Ovary (tissue), 9 donors: ENCODE results near the gene THPO. TPM values are rescaled to one million over a fixed set of nuclear protein-coding genes. Genes with fewer than 3 reads are reported as not detected.
"Not testable (repeated sequence)": the region's sequence is repeated elsewhere in the genome, so short reads cannot be mapped to it uniquely, and the experiment has no call there.

Experiments
- DNase-seq, 5 donors: peaks; one replicate each; pipeline ENCODE4 v3.0.0-alpha.2; 2019 to 2020
- H3K27ac ChIP-seq, 2 donors: fragments of 200-600 bp; one replicate each; pipeline versions ENCODE4 v1.5.1 to v1.8.0; 2019 to 2022
- H3K27me3 ChIP-seq: fragments of 200-600 bp; one replicate; pipeline ENCODE4 v1.8.0; 2022
- H3K36me3 ChIP-seq: fragments of 200-600 bp; sonication (generic); one replicate; pipeline ENCODE4 v1.5.1; 2019
- H3K4me1 ChIP-seq: one replicate; pipeline ENCODE4 v1.8.1; 2013; ENCODE audit warnings: mild to moderate bottlenecking, moderate library complexity; ENCODE audit not compliant: insufficient read depth
- H3K4me3 ChIP-seq: fragments of 200-600 bp; sonication (generic); one replicate; pipeline ENCODE4 v1.5.1; 2017
- H3K9me3 ChIP-seq, 2 donors: fragments of 200-600 bp in 1 of 2; sonication (generic) in 1 of 2; one replicate each; pipeline versions ENCODE4 v1.5.1 to v1.8.1; 2013 to 2019; ENCODE audit warnings: mild to moderate bottlenecking in 1 of 2, moderate library complexity in 1 of 2
- EP300 ChIP-seq: sonication (generic); formaldehyde crosslinking; IDR thresholded peaks from one replicate; pipeline ENCODE4 v1.6.1; 2017; ENCODE audit warnings: antibody characterized with exemption
- POLR2A ChIP-seq: fragments of 450-650 bp; IDR thresholded peaks from one replicate; pipeline ENCODE4 v1.6.1; 2017; ENCODE audit warnings: antibody characterized with exemption, mild to moderate bottlenecking, moderate library complexity
- WGBS, 3 donors: extraction: QIAGEN DNeasy Blood & Tissue Kit in 1 of 3; methylation state at CpG; one replicate each; pipeline versions ENCODE4 v1.1.5 to v1.1.7; 2013 to 2017; 5-methylcytosine and 5-hydroxymethylcytosine counted together
- intact Hi-C, 4 donors: fragments of 100-400 bp; cut with DNase I; formaldehyde crosslinking; loops; one replicate each; pipeline versions ENCODE4 v1.11.0 to v1.15.1; 2022 to 2023
- polyA plus RNA-seq, 2 donors: library from polyadenylated mRNA; stranded (reverse); fragments of 200-250 nt in 1 of 2; fragments of 350-450 nt in 1 of 2; fragmentation: Illumina TruSeq in 1 of 2; extraction: RNeasy Lipid Tissue Mini Kit (QIAGEN cat#74804) in 1 of 2; gene quantifications; one replicate each; pipeline ENCODE4 v1.2.3, GENCODE V29; 2013 to 2014
- total RNA-seq, 7 donors: library from RNA; depleted of rRNA in 2 of 7; stranded (reverse); fragments of >200 nt in 2 of 7; fragmentation: NEBNext Ultra II Directional in 3 of 7; extraction: Animal tissue kit (Norgen Biotek cat#: 25700) in 3 of 7; gene quantifications; one replicate each; pipeline versions ENCODE4 v1.1.0 to v1.2.4, GENCODE V29; 2016 to 2023
- TF ChIP-seq, protein P1 (sequence below), 3 donors: fragments of 450-650 bp in 2 of 3; fragments of 200-600 bp in 1 of 3; IDR thresholded peaks; one replicate each; pipeline versions ENCODE4 v1.5.1 to v1.8.0; 2016 to 2022; ENCODE audit warnings: antibody characterized with exemption in 3 of 3, mild to moderate bottlenecking in 1 of 3
- donor health status: DM: no; HTN: no; CAD: no; lungs with moderate emphysema.
- donor health status: DM: no; HTN: no; CAD: no.
- donor health status: Bipolar disorder and iron deficiency.
- donor health status: DM: yes; HTN: yes; CAD: no.
- donor health status: DM: no; HTN: no; CAD: no.
- donor health status: DM: yes; HTN: yes; CAD: no.

Gene THPO
- total and polyA plus RNA-seq, 9 donors: 0.34 to 2.0 (median 1.2) TPM

DNA sequence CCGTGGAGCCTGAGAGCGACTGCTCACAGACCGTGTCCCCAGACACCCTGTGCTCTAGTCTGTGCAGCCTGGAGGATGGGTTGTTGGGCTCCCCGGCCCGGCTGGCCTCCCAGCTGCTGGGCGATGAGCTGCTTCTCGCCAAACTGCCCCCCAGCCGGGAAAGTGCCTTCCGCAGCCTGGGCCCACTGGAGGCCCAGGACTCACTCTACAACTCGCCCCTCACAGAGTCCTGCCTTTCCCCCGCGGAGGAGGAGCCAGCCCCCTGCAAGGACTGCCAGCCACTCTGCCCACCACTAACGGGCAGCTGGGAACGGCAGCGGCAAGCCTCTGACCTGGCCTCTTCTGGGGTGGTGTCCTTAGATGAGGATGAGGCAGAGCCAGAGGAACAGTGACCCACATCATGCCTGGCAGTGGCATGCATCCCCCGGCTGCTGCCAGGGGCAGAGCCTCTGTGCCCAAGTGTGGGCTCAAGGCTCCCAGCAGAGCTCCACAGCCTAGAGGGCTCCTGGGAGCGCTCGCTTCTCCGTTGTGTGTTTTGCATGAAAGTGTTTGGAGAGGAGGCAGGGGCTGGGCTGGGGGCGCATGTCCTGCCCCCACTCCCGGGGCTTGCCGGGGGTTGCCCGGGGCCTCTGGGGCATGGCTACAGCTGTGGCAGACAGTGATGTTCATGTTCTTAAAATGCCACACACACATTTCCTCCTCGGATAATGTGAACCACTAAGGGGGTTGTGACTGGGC, 33.3 kb downstream of the THPO start:
- H3K4me3 ChIP-seq: no peak overlapping the region
- peaks cover 6% of the 10 kb centered on the region for H3K4me1 ChIP-seq
- H3K27ac ChIP-seq: no peak overlapping the region
- intact Hi-C loops: no loop called here
- no peaks in the 10 kb centered on the region for H3K36me3 ChIP-seq
- no peaks in the 10 kb centered on the region for H3K9me3 ChIP-seq
- no peaks in the 10 kb centered on the region for H3K27me3 ChIP-seq
- no peak for DNase-seq
- WGBS, 3 donors: 72 to 76% (median 76%) methylated on average over 20 to 24 of the region's 24 CpGs
- TF ChIP-seq EP300 (no peak), POLR2A (no peak)
- TF ChIP-seq, protein P1, sequence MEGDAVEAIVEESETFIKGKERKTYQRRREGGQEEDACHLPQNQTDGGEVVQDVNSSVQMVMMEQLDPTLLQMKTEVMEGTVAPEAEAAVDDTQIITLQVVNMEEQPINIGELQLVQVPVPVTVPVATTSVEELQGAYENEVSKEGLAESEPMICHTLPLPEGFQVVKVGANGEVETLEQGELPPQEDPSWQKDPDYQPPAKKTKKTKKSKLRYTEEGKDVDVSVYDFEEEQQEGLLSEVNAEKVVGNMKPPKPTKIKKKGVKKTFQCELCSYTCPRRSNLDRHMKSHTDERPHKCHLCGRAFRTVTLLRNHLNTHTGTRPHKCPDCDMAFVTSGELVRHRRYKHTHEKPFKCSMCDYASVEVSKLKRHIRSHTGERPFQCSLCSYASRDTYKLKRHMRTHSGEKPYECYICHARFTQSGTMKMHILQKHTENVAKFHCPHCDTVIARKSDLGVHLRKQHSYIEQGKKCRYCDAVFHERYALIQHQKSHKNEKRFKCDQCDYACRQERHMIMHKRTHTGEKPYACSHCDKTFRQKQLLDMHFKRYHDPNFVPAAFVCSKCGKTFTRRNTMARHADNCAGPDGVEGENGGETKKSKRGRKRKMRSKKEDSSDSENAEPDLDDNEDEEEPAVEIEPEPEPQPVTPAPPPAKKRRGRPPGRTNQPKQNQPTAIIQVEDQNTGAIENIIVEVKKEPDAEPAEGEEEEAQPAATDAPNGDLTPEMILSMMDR (IDR thresholded peaks at IDR 0.05): no peak

DNA sequence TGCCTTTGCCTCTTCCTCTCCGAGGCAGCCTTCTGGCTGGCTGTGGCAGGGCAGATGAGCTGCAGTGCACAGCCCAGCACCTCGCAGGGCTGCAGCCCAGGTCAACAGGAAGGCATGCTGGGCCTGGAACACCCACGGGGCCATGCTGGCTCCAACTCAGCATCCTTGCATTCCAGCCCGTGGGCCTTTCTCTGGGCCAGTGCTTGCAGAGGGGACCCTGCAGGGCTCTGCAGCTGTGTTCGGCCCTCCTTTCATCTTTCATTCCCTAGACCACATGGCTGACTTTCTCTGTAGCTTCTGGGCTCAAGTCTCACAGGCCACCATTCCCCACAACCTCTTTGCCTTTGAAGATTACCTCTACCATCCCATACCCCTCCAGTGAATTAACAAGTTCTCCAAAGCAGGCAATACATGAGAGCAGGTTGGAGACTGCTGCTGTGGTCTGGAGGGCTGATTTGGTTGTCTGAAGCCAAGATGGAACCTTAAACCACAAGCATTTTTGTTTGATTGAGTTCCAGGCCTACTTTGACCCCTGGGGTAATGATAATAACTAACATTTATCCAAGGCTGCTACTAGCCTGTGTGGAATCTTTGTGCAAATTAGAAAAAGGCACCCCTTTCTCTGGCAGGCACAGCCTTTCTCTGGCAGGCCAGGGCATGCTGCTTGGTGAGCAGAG, 34.7 kb downstream of the THPO start:
- TF ChIP-seq EP300 (no peak), POLR2A (no peak)
- TF ChIP-seq, protein P1 (IDR thresholded peaks at IDR 0.05): no peak
- Histone ChIP-seq H3K36me3 (no peaks in the 10 kb centered on the region), H3K4me3 (no peak overlapping the region), H3K4me1 (peaks cover 13% of the 10 kb centered on the region), H3K9me3 (no peaks in the 10 kb centered on the region), H3K27ac (no peak overlapping the region), H3K27me3 (no peaks in the 10 kb centered on the region)
- DNase-seq: no peak
- intact Hi-C loops: no loop called here
- WGBS, 3 donors: 33 to 43% (median 43%) methylated on average over 5 of the region's 5 CpGs

DNA sequence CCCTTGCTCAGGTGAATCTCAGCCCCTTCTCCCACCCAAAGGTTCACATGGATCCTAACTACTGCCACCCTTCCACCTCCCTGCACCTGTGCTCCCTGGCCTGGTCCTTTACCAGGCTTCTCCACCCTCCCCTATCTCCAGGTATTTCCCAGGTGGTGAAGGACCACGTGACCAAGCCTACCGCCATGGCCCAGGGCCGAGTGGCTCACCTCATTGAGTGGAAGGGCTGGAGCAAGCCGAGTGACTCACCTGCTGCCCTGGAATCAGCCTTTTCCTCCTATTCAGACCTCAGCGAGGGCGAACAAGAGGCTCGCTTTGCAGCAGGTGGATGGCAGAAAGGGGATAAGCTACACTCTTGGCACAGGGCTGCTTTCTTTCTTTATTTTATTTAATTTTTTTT, 36.1 kb downstream of the THPO start:
- H3K4me3 ChIP-seq: no peak overlapping the region

DNA sequence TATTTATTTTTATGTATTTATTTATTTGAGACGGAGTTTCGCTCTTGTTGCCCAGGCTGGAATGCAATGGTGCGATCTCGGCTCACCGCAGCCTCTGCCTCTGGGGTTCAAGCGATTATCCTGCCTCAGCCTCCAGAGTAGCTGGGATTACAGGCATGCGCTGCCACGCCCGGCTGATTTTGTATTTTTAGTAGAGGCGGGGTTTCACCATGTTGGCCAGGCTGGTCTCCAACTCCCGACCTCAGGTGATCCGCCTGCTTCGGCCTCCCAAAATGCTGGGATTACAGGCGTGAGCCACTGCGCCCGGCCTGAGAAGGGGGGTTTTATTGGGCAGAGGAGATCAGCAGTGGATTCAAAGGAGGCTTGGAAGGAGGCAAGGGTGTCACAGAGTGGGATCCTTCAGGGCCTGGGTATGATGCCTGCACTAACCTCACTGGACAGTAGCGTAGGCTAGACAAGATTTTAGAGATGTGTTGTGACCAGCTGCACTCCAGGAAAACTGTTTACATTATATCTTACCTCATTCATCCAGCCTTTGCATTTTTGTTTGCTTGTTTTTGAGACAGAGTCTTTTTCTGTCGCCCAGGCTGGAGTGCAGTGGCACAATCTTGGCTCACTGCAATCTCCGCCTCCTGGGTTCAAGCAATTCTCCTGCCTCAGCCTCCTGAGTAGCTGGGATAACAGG, 38.4 kb downstream of the THPO start:
- H3K4me3 ChIP-seq, DNase-seq, H3K27me3 ChIP-seq, intact Hi-C loops, H3K36me3 ChIP-seq, H3K9me3 ChIP-seq: not testable (repeated sequence)
- Histone ChIP-seq H3K27ac (peak overlapping the region in 1 of 2 donors; percentile 95), H3K4me1 (peaks cover 20% of the 10 kb centered on the region)
- WGBS, 3 donors: 88 to 90% (median 89%) methylated on average over 19 of the region's 19 CpGs

More for the DNA sequence above, 36.1 kb downstream of the THPO start:
- intact Hi-C loops: no loop called here
- DNase-seq: no peak
- peaks cover 18% of the 10 kb centered on the region for H3K4me1 ChIP-seq
- H3K27ac ChIP-seq: no peak overlapping the region
- H3K27me3 ChIP-seq: no peaks in the 10 kb centered on the region
- TF ChIP-seq POLR2A (no peak), EP300 (no peak)
- TF ChIP-seq, protein P1 (IDR thresholded peaks at IDR 0.05): no peak
- 81 to 92% (median 90%) methylated on average over 7 of the region's 7 CpGs for WGBS, 3 donors
- no peaks in the 10 kb centered on the region for H3K36me3 ChIP-seq
- no peaks in the 10 kb centered on the region for H3K9me3 ChIP-seq
